Effector CD4-positive, alpha-beta T cell (primary cell): Measurements from ENCODE around the gene EML1.
"Not testable (repeated sequence)": the region's sequence is repeated elsewhere in the genome, so short reads cannot be mapped to it uniquely, and the experiment has no call there.

Experiments
- DNase-seq: peaks from one replicate; pipeline ENCODE4 v3.0.0-alpha.2; 2020

EML1 gene

GRCh38 chr14:99943620-99944019, 150.4 kb downstream of the EML1 start:
- no peak for DNase-seq

GRCh38 chr14:99944241-99944651, 151.0 kb downstream of the EML1 start:
- DNase-seq = no peak

GRCh38 chr14:99945732-99946651, 152.8 kb downstream of the EML1 start:
- DNase-seq = no peak

- DNase-seq = peak; percentile 47
Measured at GRCh38 chr14:99946652-99947489, 153.7 kb downstream of the EML1 start.

GRCh38 chr14:99947695-99948094, 154.5 kb downstream of the EML1 start:
- no peak for DNase-seq

GRCh38 chr14:99949011-99949732, 156.0 kb downstream of the EML1 start:
- not testable (repeated sequence) for DNase-seq

GRCh38 chr14:99950181-99950580, 157.0 kb downstream of the EML1 start:
- DNase-seq = no peak

- no peak for DNase-seq
Measured at GRCh38 chr14:99951085-99951484, 157.9 kb downstream of the EML1 start.

GRCh38 chr14:99952039-99952438, 158.8 kb downstream of the EML1 start:
- DNase-seq = no peak

- DNase-seq = no peak
Measured at GRCh38 chr14:99952453-99952852, 159.2 kb downstream of the EML1 start.

- DNase-seq = no peak
Measured at GRCh38 chr14:99955826-99956455, 162.7 kb downstream of the EML1 start.

GRCh38 chr14:99958380-99958779, 165.2 kb downstream of the EML1 start:
- no peak for DNase-seq

- no peak for DNase-seq
Measured at GRCh38 chr14:99961826-99962518, 168.8 kb downstream of the EML1 start.

- DNase-seq = no peak
Measured at GRCh38 chr14:99964979-99965378, 171.8 kb downstream of the EML1 start.

- DNase-seq = no peak
Measured at GRCh38 chr14:99966037-99966835, 173.0 kb downstream of the EML1 start.

GRCh38 chr14:99966912-99967311, 173.7 kb downstream of the EML1 start:
- DNase-seq = no peak

GRCh38 chr14:99968191-99968920, 175.1 kb downstream of the EML1 start:
- DNase-seq = no peak

- DNase-seq = no peak
Measured at GRCh38 chr14:99968941-99969340, 175.7 kb downstream of the EML1 start.

- no peak for DNase-seq
Measured at GRCh38 chr14:99969673-99970322, 176.6 kb downstream of the EML1 start.
